Loucy (cell line): ENCODE measurements around the gene OR5K4.

Source experiments
- CTCF ChIP-seq: fragments of 200-600 bp; sonication (generic); conservative IDR thresholded peaks from 2 replicates; pipeline ENCODE4 v1.5.1; 2014; ENCODE audit warnings: mild to moderate bottlenecking, antibody characterized with exemption, low read length
- EZH2phosphoT487 ChIP-seq: fragments of 200-600 bp; IDR thresholded peaks from 2 replicates; pipeline ENCODE4 v1.6.1; 2018; ENCODE audit warnings: antibody characterized with exemption, mild to moderate bottlenecking, moderate library complexity, borderline replicate concordance

- no peak for TF ChIP-seq CTCF
- TF ChIP-seq EZH2phosphoT487, result no peak
Measured at GRCh38 chr3:98376631-98377030, 23.0 kb downstream of the OR5K4 start.
